Anterior cingulate cortex (tissue), 58 donors: ENCODE data around the gene LZTS2.
"Not testable (repeated sequence)": the region's sequence is repeated elsewhere in the genome, so short reads cannot be mapped to it uniquely, and the experiment has no call there.

ENCODE experiments used
- DNase-seq, 58 donors: peaks; one replicate each; lab custom pipeline; 2025; lab: John Stamatoyannopoulos, UW

The LZTS2 gene

DNA sequence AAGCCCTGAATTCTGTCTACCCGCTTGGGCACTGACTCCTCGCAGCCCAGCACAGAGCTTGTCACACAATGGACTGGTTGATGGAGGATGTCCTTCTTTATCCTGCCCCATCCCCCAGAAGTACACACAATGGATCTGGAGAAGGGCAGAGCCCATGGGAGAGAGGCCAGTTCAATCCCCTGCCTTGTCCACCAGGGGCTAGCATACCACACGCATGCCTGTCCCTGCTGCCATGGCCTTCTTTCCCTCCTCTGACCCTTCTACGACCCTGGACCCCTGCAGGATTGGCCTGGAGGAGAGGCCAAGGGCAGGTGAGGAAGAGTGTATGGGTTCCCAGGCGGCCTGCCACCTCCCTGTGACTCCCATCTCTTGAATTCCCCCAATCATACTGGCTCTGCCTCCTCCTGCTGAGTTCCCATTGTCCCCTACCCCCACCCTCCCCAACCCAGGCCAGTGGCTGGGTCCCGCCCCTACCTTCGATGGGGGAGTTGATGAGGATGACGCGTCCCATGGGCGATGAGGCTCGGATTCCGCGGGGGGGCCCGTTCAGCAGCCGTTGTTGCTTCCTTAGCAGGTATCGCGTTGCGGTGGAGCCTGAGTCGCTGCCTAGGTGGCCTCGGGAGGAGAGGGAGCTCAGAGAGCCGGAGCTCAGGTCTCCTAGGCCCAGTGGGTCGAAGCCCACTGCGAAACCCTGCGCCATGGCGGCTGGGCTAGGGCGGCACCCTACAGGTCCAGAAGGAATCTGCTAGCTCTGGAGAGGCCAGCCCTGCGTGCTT is 30.1 kb downstream of the LZTS2 start:
- peak in 1 of 58 donors; percentile 9 for DNase-seq

DNA sequence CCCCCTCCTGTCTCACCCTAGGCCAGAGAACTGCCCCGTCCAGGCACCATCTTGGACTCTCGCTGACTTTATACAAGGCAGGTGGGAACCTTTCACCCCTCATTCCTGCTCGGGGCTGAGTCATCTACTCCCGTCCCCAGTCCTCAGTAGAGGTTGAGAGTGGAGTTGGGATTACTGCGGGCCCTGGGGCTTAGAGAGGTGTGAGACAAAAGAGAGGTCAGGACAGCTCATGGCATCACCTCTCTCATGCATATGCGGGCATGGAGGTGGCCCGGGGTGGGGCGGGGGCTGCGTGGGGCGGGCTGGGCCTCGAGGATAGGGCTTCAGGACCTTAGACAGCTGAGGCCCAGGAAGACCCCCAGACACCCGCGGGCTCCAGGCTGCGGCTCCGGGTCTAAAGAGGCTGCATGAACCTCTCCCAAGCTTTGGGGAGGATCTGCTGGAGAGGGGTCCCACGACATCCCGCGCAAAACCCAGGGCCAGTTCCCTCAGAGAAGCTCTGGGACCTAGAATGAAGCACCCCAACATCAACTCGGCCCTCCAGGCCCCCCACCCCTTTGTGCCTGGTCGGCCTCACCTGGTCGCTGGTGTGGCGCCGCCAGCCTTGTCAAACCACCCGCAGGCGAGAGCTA is 31.0 kb downstream of the LZTS2 start:
- DNase-seq = no peak

DNA sequence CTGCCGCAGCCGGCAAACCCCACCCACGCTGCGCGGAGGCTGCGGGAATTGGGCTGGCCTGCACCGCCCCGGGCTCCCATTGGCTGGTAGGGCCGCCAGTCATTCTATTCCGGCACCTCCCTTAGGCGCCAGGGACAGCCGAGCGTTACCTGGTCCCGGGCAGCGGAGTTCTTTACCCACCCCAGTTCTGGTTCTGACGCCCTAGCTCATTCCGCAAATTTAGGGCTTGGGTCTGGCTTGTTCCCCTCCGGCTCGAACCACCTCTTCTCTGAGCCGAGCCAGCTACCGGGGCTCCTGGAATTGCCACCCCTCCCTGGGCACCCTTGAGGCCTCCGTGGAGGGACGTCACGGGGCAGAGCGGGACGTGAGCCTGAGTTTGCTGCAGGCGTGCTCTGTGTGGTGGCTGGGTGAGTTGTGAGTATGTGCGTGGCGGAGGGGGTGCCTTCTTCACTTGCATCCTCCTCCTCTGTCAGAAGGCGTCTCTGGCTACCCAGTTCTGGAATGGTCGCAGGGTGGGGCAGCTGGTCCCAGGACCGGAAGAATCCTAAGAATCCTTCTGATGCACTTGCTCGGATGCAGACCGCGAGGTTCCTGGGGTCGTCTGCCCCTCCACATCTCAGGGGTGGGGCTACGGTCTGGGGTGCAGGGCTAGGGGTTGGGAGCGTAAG is 31.7 kb downstream of the LZTS2 start, which contains the start of the genes PDZD7 and SFXN3:
Gene PDZD7, minus strand, starts transcription at position 2 of the 668 bp plus-strand sequence. CDS start 910 bp downstream, outside the sequence.
Gene SFXN3, plus strand, starts transcription at position 107 of the 668 bp plus-strand sequence. CDS start 3,461 bp downstream, outside the sequence.
- peak; percentile 51 to 98 (median 92) for DNase-seq

DNA sequence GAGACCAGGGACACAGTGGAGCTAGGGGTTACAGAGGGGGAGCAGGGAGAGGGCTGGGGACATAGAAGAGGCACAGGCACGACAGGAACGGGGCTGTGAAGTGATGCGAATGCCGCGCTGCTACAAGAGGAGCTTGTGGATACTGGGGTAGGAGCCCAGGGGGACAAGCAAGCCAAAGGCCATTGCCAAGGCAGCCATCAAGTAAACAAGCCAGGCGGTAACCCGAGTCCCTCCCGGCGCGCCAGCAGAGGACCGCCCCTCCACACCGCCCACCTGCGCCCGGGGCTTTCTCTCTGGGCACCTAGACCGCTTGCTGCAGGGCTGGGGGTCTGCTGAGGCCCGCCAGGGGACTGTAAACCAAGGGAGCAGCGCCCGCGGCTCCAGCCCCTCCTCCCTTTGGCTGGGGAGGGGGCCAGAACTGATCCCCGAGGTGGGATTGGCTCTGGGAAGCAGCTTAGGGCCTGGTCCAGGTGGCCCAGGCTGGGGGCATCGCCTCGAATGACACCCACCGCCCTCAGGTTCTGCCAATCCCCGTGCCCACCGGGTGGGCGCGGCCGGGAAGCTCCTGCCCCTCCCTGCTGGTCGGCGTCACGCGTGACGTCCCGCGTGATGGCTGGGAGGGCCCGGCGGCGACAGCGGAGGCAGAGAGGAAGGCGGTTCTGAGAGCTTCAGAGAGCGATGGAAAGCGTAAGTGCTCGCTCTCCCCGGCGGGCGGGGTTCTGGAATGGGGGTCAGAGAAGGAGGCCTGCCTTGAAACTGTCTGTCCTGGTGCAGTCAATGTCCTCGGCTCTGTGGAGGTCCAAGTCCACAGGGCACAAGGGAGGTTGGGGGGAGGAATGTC is 32.4 kb downstream of the LZTS2 start:
- peak in 57 of 58 donors; percentile 36 to 92 (median 82) for DNase-seq

DNA sequence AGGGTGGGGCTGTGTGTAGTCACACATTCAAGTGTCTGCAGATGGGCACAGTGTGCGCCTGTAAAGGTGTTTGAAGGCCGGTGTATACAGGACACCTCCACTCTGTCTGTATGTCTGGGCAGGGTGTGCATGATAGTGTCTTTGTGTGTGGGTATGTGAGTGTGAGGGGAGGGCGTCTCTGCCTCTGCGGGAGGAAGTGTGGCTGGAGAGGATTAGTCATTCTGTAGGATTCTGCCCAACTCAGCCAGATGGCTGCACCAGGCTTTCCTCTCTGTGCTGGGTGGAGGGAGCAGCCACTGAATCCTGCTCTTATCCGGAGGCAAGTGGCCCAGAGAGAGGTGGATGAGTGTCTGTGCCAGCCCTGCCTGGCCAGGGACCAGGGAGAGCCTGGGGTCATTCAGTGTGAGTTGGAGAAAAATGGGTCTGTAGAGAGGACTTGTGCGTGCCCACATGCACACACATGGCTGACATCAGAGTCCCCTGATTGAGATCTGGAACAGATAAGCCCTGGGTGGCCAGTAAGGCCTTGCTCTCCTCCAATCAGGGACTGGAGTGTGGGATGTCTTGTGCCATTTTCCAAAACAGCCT is 33.1 kb downstream of the LZTS2 start:
- DNase-seq = peak in 57 of 58 donors; percentile 25 to 88 (median 70)

DNA sequence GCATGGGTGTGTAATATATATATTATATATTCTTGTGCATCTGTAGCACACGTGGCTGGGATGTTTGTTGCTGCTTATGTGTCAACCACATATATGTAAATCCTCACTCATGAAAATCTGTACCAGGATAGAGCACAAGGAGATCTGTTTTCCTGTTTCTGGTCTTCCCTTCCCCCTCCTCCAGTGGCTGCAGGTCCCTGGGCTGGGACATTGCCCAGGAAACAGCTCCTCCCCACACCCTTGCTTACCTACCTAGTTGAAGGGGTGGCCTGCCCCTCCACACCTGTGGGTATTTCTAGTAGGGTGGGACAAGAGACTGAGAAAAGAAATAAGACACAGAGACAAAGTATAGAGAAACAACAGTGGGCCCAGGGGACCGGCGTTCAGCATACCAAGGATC is 33.7 kb downstream of the LZTS2 start:
- no peak for DNase-seq

DNA sequence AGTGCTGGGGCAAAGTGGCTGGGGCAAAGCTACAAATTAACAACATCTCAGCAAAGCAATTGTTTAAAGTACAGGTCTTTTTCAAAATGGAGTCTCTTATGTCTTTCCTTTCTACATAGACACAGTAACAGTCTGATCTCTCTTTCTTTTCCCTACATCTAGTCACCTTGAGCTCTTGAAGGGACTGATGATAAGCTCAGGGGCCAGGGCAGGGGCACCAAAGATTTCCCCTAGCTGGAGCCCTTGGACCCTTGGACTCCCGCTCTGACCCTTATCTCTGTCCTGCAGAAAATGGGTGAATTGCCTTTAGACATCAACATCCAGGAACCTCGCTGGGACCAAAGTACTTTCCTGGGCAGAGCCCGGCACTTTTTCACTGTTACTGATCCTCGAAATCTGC is 34.8 kb downstream of the LZTS2 start:
- DNase-seq = not testable (repeated sequence)

DNA sequence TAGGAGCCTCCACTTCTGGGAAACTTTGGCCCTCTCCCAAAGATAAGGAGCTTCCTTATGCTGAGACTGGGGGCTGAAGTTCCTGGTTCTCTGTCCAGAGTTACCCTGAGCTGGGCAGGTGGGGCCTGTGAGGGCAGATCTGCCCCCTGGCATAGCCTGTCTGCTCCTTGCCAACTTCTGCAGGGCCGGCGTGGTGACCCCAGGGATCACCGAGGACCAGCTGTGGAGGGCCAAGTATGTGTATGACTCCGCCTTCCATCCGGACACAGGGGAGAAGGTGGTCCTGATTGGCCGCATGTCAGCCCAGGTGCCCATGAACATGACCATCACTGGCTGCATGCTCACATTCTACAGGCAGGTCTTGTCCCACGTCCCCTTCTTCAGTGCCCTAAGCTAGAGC is 35.7 kb downstream of the LZTS2 start:
- no peak for DNase-seq

DNA sequence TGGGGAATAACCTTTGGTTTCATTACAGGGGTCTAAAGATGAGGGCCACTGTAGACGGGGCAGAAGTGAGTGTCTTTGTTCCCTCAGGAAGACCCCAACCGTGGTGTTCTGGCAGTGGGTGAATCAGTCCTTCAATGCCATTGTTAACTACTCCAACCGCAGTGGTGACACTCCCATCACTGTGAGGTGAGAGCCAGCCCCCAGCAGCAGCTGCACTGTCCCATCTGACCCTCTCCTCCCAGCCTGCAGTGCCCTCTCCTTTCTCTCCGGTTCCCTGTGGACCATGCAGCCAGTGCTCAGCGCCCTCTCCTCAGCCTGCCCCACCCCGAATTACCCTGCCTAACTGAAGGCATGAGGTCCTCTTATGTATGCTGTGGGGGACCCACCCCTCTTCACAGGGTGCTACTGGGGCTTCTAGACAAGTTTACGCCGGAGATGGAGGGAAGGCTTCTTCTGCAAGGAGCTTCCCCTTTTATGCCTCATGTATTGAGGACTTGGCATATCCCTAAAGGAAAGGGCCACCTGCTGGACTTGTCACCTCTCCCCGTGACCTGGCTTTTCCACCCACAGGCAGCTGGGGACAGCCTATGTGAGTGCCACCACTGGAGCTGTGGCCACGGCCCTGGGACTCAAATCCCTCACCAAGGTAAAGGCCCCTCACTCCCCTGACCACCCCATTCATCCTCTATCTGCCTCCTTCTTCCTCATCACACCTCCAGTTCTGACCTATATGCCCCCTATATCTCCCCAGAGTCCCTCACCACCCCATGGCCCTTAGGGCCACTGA is 36.5 kb downstream of the LZTS2 start:
- DNase-seq = no peak

DNA sequence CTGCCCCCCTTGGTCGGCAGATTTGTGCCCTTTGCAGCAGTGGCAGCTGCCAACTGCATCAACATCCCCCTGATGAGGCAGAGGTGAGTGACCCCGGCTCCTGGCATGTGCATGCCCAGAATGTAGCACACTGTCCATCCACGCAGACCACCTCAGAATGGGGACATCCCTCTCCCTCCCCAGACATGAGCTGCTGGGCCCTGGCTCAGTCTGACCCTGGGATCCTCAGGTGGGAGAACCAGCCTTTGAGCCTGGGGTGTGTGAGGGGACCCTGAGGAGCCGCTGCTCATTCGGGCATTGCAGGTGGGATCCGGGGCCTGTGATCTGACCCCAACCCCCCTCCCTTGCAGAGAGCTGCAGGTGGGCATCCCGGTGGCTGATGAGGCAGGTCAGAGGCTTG is 37.1 kb downstream of the LZTS2 start:
- DNase-seq = no peak

DNA sequence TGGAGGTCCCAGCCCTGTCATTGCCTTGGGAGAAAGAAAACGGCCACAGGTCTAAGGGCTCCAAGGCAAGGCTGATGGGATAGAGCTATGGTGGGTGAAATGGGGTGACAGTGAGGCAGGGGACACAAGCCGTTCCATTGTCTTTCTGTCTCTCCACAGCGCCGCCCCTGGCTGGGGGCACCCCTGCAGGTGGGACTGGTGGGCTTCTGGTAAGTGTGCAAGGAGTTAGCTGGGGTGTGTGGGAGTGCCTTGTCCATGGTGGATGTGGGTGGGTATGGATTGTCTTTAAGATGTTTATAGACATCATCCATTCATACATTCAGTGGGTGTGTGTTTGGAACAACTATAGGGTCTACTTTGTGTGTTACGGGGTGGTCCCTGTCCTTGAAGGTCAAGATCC is 38.9 kb downstream of the LZTS2 start:
- no peak for DNase-seq

DNA sequence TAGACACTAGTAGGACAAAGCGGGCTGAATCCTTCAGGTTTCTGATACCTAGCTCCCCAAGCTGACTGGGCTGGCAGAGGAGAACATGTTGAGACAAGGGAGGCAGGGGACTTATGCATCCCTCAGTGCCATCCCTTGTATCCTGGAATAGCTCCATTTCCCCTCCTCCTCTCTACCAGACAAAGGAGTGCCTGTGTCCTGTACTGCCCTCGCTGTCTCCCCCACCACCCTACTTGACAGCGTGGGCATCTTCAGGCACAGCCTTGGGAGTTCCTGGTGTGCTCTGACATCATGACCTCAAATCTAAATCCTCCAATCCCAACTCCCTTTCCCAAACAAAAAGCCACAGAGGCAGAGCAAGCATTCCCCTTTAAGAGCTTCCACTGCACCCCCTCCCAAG is 40.5 kb downstream of the LZTS2 start:
- peak in 3 of 58 donors; percentile 10 to 12 (median 11) for DNase-seq

DNA sequence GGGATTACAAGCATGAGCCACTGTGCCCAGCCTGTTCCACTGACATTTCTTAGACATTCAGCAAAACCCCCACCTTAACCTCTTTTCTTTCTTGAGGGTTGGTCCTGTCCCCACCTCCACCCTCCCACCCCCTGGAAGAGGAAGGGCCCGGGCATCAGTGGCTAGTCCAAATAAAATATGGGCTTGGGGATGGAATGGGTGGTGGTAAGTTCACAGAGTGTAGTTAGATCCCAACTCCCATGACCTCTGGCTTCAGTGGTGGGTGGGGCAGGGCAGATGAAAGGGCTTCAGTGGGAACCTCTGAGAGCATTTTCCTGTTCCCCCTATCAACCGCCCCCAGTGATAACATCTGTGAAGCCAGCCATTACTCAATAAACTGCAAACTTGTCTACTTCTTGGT is 41.2 kb downstream of the LZTS2 start:
- no peak for DNase-seq

DNA sequence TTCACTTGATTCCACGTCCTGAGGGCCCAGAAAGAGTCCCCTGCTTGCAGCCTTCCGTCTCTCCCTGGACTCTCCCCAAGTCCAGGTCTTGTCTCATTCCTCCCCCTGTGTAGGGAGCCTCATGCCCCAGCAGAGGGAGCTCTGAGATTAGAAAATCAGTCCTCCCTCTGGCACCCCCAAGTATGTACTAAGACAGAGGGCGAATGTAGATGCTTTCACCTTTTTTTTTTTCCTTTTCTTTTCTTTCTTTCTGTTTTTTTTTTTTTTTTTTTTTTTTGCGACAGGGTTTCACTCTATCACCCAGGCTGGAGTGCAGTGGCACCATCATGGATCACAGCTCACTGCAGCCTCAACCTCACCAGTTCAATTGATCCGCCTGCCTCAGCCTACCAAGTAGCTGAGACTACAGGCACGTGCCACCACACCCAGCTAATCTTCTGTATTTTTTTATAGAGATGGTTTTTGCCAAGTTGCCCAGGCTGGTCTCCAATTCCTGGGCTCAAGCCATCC is 41.7 kb downstream of the LZTS2 start:
- peak in 51 of 58 donors; percentile 15 to 89 (median 65) for DNase-seq

DNA sequence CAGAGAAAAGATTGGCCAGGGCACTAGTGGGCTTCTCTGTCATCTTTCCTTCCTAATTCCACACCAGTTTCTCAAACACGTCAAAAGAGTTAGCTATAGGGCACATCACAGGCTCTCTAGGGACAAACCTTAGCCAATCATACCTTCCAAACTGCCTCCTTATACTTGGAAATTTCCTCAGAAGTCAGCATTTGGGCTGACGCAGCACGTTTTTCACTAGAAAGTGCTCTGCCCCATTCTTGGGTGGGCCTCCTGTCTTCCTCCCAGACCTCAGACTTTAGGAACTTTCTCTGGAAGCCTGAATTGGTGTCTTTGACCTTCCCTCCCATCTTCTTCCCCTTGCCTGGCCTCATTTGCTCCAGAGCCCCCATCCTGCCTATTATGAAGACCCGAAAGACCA is 42.5 kb downstream of the LZTS2 start:
- no peak for DNase-seq

DNA sequence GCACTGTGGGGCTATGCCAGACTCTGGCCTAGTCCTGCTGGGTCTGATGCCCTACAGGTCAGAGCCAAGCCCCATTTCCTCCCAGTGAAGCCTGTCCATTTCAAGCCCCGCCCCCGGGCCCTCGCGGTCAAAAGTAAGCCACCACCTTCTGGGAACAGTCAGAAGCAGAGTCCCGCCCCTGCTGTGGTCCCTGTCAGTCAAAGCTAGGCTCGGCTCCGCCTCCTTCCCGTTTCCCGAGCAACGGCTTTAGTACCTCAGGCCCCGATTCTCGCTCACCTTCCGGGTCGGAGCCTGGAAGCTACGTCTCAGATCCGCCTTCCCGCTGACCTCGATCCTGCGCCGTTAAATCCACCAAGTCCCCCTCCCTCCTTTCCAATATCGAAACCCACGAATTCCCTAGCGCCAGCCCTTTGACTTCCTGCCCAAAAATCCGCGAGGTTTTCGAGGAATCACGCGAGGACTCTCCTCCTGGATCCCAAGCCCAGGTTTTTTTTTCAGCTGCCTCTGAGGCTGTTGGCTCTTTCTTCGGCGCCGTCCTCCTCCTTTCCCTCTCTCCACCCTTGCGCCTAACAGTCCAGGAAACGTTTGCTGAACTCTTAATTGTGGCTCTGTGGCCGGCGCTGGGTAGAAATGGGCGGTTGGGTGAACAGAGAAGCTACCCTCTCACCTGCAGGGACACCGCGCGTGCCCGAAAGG is 43.2 kb downstream of the LZTS2 start:
- DNase-seq = peak; percentile 20 to 93 (median 77)

DNA sequence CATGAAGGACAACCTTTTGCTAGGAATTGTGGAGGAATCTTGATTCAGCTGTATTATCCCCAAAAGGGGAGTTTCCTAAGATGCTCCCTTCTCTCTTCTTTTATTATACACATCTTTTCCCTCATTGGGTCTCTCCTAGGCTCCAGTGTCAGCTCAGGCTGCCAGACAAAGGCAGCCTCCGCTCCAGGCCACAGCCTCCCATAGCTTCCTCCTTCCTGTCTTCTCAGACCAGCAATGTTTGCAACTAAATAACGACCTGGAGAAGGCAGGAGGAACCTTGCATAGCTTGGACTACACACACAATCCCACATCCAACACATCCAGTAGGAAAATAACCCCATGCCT is 43.7 kb downstream of the LZTS2 start:
- DNase-seq = no peak

DNA sequence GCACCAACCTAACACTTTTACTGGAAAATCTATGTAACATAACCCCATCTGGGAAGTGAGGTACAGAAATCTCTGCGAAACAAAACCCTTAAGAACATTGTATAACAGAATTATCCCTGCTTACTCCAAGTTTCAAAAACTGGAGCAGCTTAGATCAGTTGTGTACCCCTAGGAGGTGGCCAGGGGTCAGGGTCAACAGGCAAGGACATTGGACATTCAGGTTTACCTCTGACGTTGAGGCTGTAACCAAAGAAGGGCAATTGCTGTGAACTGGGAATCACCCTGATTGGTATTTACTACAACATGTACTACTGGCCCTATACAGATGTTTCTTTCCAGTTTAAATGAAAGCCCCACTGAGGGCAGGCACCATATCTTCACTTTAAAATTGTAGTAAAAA is 44.5 kb downstream of the LZTS2 start:
- DNase-seq = no peak
